ENCODE measurements around the gene TRIP6. TPM values are rescaled to one million over a fixed set of nuclear protein-coding genes. Genes with fewer than 3 reads are reported as not detected.

TRIP6 gene
- total RNA-seq, 1 donor from 2014 or later = 38.7 TPM

Other genes with a start within 250 kb of the TRIP6 start
- gene TFR2, start 225.8 kb upstream of the TRIP6 start, total RNA-seq = 16.7 and 19.7 TPM in 2 replicates
- gene ACTL6B, start 210.9 kb upstream of the TRIP6 start, total RNA-seq = not detected in 2 replicates
- 221 and 224 TPM in 2 replicates for gene GNB2, start 193.6 kb upstream of the TRIP6 start, total RNA-seq
- gene GIGYF1, start 173.1 kb upstream of the TRIP6 start, total RNA-seq = 51.0 and 53.9 TPM in 2 replicates
- gene POP7, start 161.3 kb upstream of the TRIP6 start, total RNA-seq = 67.6 and 68.7 TPM in 2 replicates
- 0.14 TPM in 1 of 2 replicates, not detected in the other for gene EPO, start 146.9 kb upstream of the TRIP6 start, total RNA-seq
- not detected in 2 replicates for gene ZAN, start 133.8 kb upstream of the TRIP6 start, total RNA-seq
- 2.1 and 2.4 TPM in 2 replicates for gene EPHB4, start 39.9 kb upstream of the TRIP6 start, total RNA-seq
- gene SLC12A9, start 14.7 kb upstream of the TRIP6 start, total RNA-seq = 27.3 and 31.6 TPM in 2 replicates
- gene SRRT, start 7.7 kb downstream of the TRIP6 start, total RNA-seq = 280 and 290 TPM in 2 replicates
- gene UFSP1, start 22.3 kb downstream of the TRIP6 start, total RNA-seq = 3.8 and 5.0 TPM in 2 replicates
- gene ACHE, start 28.5 kb downstream of the TRIP6 start, total RNA-seq = 0.09 and 0.21 TPM in 2 replicates
- gene MUC3A, start 82.1 kb downstream of the TRIP6 start, total RNA-seq = 0.11 TPM in 1 of 2 replicates, not detected in the other
- gene MUC12, start 102.2 kb downstream of the TRIP6 start, total RNA-seq = 0.85 and 1.4 TPM in 2 replicates
- not detected in 2 replicates for gene MUC17, start 152.7 kb downstream of the TRIP6 start, total RNA-seq
- 42.6 and 43.8 TPM in 2 replicates for gene TRIM56, start 218.1 kb downstream of the TRIP6 start, total RNA-seq

All from activated T-helper 2 cell treated with anti-CD3 and anti-CD28 coated beads, Interferon-gamma antibody, Interleukin-2, Interleukin-4, amounts not matched to agents 10 μg/mL and 5 μg/mL and 100 μg/mL, durations not matched to agents 14 hours and 24 hours and 36 hours (primary cell).